CD4-positive, alpha-beta T cell treated with Interleukin-6 at 100 ng/mL for 8 hours (primary cell): ENCODE data around the gene FANCB.

Experiments
- DNase-seq: peaks from one replicate; pipeline ENCODE4 v3.0.0-alpha.2; 2020; ENCODE audit warnings: mixed read lengths, low spot score

FANCB gene

DNA sequence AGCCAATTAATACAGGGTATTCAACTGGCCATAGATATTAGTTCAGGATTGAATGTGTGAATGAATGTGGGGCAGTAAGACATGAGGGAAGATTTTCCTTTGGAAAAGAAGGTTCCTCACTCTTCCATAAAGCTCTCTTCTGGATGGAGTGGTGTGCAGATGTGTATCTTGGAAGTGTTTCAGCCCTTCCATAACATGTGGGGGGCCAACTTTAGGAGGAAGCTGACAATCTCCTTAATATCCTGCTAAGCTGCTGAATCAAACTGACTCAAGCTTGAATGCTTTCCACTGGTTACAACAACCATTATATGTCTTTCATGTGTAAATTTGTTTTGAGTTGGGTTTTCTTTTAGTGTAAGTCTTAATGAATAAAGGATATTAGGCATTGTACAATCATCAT, 40.3 kb downstream of the FANCB start:
- DNase-seq = no peak

DNA sequence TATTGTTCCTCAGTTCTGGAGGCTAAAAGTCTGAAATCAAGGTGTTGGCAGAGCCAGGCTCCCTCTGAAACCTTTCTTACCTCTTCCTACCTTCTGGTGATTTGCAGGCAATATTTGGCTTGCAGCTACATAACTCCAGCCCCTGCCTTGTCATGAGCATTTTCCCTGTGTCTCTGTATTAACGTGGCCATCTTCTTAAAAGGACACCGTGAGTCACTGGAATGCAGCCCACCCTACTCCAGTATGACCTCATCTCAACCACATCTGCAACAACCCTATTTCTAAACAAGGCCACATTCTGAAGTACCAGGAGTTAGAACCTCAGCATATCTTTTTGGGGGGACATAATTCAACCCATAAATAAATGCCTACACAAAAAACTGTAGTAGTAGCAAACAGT, 40.7 kb downstream of the FANCB start:
- DNase-seq = no peak

DNA sequence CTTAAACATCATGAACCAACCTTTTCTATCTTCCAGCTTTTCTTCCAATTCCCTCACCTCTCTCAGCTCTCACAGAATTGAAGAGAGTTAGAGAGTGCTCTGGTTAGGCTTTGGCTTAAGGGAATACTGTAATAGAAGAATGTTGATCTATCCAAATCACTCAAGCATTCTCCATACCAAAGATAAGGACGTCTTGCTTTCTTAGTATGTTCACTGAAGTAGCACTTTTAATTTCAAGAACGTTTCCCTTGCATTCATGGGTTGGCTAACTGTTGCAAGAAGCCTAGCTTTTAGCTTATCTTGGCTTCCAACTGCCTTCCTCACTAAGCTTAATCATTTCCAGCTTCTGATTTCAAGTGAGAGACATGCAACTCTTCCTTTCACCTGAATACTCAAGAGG, 43.2 kb downstream of the FANCB start:
- DNase-seq = no peak

DNA sequence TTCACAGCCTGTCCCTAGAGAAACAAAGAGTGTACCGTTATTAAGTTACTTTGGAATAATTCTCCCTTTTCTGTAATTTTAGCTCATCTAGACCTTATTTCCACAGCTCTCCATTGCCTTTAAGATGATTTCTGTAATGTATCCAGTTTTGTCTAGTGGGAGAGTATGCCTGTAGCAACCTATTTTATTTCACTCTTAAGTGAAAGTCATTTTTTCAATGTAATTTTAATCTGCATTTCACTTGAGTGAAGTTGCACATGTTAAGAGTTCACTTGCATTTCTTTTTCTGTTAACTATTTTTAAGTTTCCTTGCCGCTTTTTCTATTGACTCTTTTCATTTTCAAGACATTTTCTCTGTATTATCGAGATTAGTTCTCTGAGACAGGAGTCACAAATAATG, 46.5 kb downstream of the FANCB start:
- DNase-seq = no peak

DNA sequence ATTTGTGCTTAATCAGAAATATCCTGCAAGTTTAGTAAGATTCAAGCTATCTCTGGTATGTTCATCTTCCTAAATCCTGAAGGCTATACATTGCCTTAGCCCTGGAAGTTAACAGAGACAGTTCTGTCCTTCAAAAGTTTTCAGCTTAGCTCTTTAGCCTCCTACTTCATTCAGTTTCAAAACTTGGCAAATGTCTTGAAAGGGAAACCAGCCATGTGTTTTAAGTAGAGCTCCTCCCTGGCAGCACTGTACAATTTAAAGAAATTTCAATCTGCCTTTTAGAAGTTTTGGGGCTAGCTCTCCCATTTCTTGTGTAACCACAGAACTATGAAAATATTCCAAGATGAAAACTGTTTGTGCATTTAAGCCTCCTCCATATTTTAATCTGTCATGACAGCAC, 47.0 kb downstream of the FANCB start:
- no peak for DNase-seq

DNA sequence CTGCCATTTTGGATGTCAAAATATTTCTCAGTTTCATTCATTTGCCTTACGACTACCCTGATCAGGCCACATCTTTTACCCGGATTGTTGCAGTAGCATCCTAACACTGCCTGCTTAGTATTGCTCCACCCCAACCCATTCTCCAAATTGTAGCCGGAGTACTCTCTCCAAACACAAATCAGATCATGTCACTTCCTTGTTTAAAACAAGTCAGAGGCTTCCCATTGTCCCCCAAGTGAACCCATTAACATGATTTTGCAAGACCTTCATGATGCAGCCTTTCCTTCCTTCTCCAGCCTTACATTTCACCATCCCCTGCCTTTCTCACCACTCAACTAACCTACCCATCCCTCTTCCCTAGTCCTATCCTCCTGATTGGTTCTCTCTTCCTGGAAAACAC, 53.1 kb downstream of the FANCB start:
- no peak for DNase-seq

DNA sequence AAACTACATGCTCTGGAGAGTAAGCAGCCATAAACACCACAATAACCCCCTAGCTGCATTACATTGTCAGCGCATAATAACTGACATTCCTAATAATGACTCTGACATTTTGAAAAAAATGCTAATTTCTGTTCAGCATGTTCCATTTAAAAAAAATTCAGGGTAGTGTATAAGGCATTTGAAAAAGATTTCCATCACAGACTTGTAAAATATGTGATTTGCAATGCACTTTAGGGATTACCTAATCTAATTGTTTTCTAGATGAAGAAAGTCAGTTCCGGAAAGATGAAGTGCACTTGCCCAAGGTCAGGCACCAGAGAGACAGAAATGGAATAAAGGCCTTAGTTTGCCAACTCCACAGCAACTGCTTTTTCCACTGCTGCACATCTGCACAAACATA, 55.3 kb downstream of the FANCB start:
- DNase-seq = no peak

DNA sequence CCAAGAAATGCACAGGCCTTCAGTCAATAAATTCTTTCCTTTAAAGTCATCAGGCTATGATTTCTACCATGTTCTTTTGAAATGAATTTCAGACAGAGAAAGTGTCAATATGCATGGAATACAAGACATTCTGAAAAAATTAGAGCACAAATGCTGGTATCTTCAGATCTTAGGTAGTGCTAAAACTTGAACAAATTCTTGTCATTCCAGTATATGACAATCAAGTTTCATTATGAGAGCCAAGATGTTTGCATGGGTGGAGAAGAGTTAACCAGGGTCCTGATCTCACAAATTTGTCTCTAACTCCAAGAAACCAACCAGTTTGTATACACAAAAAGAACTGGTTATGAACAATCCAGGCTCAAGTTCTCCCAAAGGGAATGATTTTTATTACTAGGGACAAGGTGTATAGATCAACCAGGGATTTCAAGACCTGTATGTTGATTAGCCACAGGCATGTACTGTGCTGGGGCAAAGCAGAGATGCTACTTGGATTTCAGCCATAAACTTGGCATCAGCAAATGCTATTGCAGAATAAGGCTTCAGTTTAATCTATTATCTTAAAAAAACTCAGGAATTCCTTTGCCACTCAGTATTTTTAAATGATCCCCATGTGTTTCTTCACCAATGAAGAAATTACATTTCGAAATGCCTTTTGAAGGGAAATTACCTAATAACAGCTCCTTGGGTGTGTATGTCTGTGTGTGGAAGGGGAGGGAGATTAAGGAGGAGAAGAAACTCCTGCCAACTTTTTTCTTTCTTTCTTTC, 69.7 kb downstream of the FANCB start:
- no peak for DNase-seq

DNA sequence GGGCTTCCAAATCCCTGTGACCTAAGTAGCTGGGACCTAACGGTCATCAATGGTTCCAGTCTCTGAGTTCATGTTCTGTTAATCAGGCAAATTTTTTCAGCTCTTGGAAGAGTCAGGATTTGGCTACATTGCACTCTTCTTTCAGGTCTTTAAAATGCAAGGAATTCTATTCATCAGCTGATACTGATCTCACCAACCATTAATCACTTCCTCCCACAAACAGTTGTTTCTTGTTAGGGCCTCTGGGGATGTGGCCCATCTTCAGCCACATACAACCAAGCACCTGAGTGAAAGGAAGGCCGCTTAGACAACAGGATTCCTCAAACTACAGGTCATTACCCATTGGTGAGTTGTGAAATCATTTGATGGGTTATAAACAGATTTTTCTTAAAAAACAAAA, 71.7 kb downstream of the FANCB start:
- DNase-seq = no peak

DNA sequence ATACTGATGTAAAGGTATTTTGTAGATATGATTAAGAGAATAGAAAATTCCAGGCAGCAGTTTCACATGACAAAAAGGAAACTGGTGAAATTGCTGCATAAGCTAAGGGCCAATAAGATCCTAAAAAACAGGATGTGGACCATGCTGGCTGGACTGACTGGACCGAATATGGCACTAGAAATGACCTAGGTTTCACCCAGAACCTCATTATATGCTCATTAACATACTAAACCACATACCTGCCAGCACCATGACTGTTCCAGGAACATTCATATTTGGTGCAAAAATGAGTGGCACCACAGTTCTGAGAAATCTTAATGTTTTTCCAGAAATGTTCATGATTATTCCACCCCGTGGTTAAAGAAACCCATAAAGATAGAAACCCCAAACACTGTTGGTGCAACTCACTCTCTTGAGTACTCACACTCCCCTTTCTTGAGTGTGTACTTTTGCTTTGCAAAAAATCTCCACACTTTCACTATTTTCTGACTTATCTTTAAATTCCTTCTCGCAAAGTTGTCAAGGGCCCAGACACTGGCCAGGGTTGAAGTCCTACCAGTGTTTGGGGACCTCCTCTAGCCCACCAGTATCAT, 74.0 kb downstream of the FANCB start:
- DNase-seq = no peak
